Stomach (tissue), 9 donors: ENCODE results near the gene RHBDF1. TPM values are rescaled to one million over a fixed set of nuclear protein-coding genes. Genes with fewer than 3 reads are reported as not detected.

Experiments used
- DNase-seq, 2 donors: peaks; one replicate each; pipeline versions ENCODE4 v3.0.0 to v3.0.0-alpha.2; 2013 to 2019
- H3K27ac ChIP-seq, 5 donors: fragments of 200-600 bp in 4 of 5; sonication (generic) in 4 of 5; one replicate each; pipeline ENCODE4 v1.5.1; 2013 to 2019; ENCODE audit warnings: mild to moderate bottlenecking in 1 of 5, moderate library complexity in 1 of 5
- H3K27me3 ChIP-seq, 3 donors: fragments of 200-600 bp; sonication (generic); one replicate each; pipeline ENCODE4 v1.5.1; 2017 to 2019; ENCODE audit warnings: mixed run types in 1 of 3
- H3K36me3 ChIP-seq, 4 donors: fragments of 200-600 bp; sonication (generic); 1 replicate in 3 of 4; 2 replicates in 1 of 4; pipeline ENCODE4 v1.5.1; 2016 to 2019
- H3K4me1 ChIP-seq, 4 donors: fragments of 200-600 bp; sonication (generic); one replicate each; pipeline ENCODE4 v1.5.1; 2016 to 2019
- H3K4me3 ChIP-seq, 4 donors: fragments of 200-600 bp; sonication (generic) in 3 of 4; one replicate each; pipeline ENCODE4 v1.5.1; 2016 to 2019; ENCODE audit warnings: mild to moderate bottlenecking in 1 of 4
- H3K9me3 ChIP-seq, 4 donors: fragments of 200-600 bp; sonication (generic); one replicate each; pipeline ENCODE4 v1.5.1; 2016 to 2019
- EP300 ChIP-seq: sonication (generic); formaldehyde crosslinking; IDR thresholded peaks from one replicate; pipeline ENCODE4 v1.6.1; 2017; ENCODE audit warnings: antibody characterized with exemption
- POLR2A ChIP-seq, 4 donors: fragments of 450-650 bp; IDR thresholded peaks; one replicate each; pipeline ENCODE4 v1.6.1; 2016; ENCODE audit warnings: antibody characterized with exemption in 4 of 4, control low read depth in 2 of 4, mild to moderate bottlenecking in 1 of 4, moderate library complexity in 1 of 4
- POLR2AphosphoS5 ChIP-seq, 3 donors: sonication (generic); formaldehyde crosslinking; IDR thresholded peaks; one replicate each; pipeline ENCODE4 v1.6.1; 2016; ENCODE audit warnings: antibody characterized with exemption in 3 of 3
- WGBS, 5 donors: extraction: QIAGEN DNeasy Blood & Tissue Kit in 3 of 5; methylation state at CpG; one replicate each; pipeline versions ENCODE4 v1.1.5 to v1.1.7; 2013 to 2018; 5-methylcytosine and 5-hydroxymethylcytosine counted together
- intact Hi-C: fragments of 100-400 bp; cut with DNase I; formaldehyde crosslinking; loops from one replicate; pipeline ENCODE4 v1.15.1; 2023; ENCODE audit warnings: low total_unique reads
- polyA plus RNA-seq, 3 donors: library from polyadenylated mRNA; stranded (reverse); fragments of 200-250 nt; gene quantifications; one replicate each; pipeline ENCODE4 v1.2.3, GENCODE V29; 2013
- total RNA-seq, 5 donors: library from RNA; depleted of rRNA; stranded (reverse); fragments of >200 nt; gene quantifications; one replicate each; pipeline versions ENCODE4 v1.1.0 to v1.2.3, GENCODE V29; 2014 to 2016
- TF ChIP-seq, protein P1 (sequence below), 7 experiments: fragments of 450-650 bp in 4 of 7; fragments of 200-600 bp in 3 of 7; sonication (generic) in 3 of 7; IDR thresholded peaks; one replicate each; pipeline ENCODE4 v1.5.1; 2016 to 2019; ENCODE audit warnings: antibody characterized with exemption in 7 of 7, control low read depth in 2 of 7, mild to moderate bottlenecking in 1 of 7
- donor health status: healthy with polysubstance abuse.
- donor health status: Bipolar disorder and iron deficiency.
- donor health status: healthy.

The RHBDF1 gene
- total and polyA plus RNA-seq, 8 donors: 10.2 to 185 (median 28.9) TPM

GRCh38 chr16:101586-101985, 29.2 kb upstream of the RHBDF1 start:
- intact Hi-C loops: no loop called here
- WGBS, 5 donors: 84 to 96% (median 90%) methylated on average over 6 of the region's 6 CpGs
- Histone ChIP-seq H3K27me3 (no peaks in the 10 kb centered on the region), H3K27ac (peak overlapping the region in 4 of 5 donors; percentile 11 to 57 (median 32)), H3K4me1 (peaks cover 0 to 24% (median 14%) of the 10 kb centered on the region in 4 donors), H3K4me3 (no peak overlapping the region), H3K9me3 (no peaks in the 10 kb centered on the region), H3K36me3 (peaks cover 7 to 57% (median 49%) of the 10 kb centered on the region in 4 donors)
- TF ChIP-seq, protein P1, sequence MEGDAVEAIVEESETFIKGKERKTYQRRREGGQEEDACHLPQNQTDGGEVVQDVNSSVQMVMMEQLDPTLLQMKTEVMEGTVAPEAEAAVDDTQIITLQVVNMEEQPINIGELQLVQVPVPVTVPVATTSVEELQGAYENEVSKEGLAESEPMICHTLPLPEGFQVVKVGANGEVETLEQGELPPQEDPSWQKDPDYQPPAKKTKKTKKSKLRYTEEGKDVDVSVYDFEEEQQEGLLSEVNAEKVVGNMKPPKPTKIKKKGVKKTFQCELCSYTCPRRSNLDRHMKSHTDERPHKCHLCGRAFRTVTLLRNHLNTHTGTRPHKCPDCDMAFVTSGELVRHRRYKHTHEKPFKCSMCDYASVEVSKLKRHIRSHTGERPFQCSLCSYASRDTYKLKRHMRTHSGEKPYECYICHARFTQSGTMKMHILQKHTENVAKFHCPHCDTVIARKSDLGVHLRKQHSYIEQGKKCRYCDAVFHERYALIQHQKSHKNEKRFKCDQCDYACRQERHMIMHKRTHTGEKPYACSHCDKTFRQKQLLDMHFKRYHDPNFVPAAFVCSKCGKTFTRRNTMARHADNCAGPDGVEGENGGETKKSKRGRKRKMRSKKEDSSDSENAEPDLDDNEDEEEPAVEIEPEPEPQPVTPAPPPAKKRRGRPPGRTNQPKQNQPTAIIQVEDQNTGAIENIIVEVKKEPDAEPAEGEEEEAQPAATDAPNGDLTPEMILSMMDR (IDR thresholded peaks at IDR 0.05): no peak
- TF ChIP-seq POLR2AphosphoS5 (IDR thresholded peaks at IDR 0.05) (no peak), EP300 (no peak), POLR2A (IDR thresholded peaks at IDR 0.05) (no peak)
- no peak for DNase-seq

GRCh38 chr16:100989-101388, 28.6 kb upstream of the RHBDF1 start:
- DNase-seq: no peak
- peaks cover 7 to 54% (median 47%) of the 10 kb centered on the region in 4 donors for H3K36me3 ChIP-seq
- intact Hi-C loops: no loop called here
- no peaks in the 10 kb centered on the region for H3K27me3 ChIP-seq
- TF ChIP-seq EP300 (no peak), POLR2A (IDR thresholded peaks at IDR 0.05) (no peak), POLR2AphosphoS5 (IDR thresholded peaks at IDR 0.05) (no peak)
- TF ChIP-seq, protein P1 (IDR thresholded peaks at IDR 0.05): no peak
- H3K27ac ChIP-seq: peak overlapping the region in 2 of 5 donors; percentile 11 to 57
- peaks cover 0 to 24% (median 15%) of the 10 kb centered on the region in 4 donors for H3K4me1 ChIP-seq
- 82 to 90% (median 89%) methylated on average over 4 to 5 of the region's 5 CpGs for WGBS, 5 donors
- no peak overlapping the region for H3K4me3 ChIP-seq
- H3K9me3 ChIP-seq: no peaks in the 10 kb centered on the region

DNA sequence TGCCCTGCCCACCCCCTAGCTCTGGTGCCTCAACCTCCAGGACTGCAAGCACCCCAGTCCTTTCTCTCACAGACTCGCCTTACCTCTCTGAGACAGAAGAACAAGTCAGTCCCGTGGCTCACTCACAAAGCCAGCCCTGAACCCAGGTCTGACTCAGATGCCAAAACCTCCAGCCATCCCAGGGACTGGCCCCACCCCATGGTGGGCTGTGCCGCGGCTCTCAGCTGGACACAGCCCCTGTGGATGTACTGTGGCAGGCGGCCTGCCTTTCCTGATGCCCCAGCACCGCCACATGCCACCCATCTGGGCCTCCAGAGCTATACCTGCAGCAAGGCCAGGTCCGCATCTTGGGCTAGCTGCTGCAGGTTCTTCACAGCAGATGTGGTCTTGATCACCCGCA, 25.4 kb upstream of the RHBDF1 start:
- TF ChIP-seq EP300 (no peak), POLR2A (IDR thresholded peaks at IDR 0.05) (no peak), POLR2AphosphoS5 (IDR thresholded peaks at IDR 0.05) (no peak)
- TF ChIP-seq, protein P1 (IDR thresholded peaks at IDR 0.05): no peak
- Histone ChIP-seq H3K27me3 (no peaks in the 10 kb centered on the region), H3K27ac (no peak overlapping the region), H3K4me1 (peaks cover 0 to 24% (median 14%) of the 10 kb centered on the region in 4 donors), H3K9me3 (no peaks in the 10 kb centered on the region), H3K36me3 (peaks cover 4 to 36% (median 29%) of the 10 kb centered on the region in 4 donors), H3K4me3 (no peak overlapping the region)
- no peak for DNase-seq
- intact Hi-C loops: loop anchor here (2.0 kb wide), 1 partner anchor 29 kb away; no protein-coding TSS in a partner anchor
- WGBS, 5 donors: 87 to 98% (median 92%) methylated on average over 7 to 8 of the region's 8 CpGs

GRCh38 chr16:96935-97381, 24.5 kb upstream of the RHBDF1 start:
- Histone ChIP-seq H3K4me3 (no peak overlapping the region), H3K4me1 (peaks cover 0 to 21% (median 10%) of the 10 kb centered on the region in 4 donors), H3K27me3 (no peaks in the 10 kb centered on the region), H3K36me3 (peaks cover 4 to 39% (median 32%) of the 10 kb centered on the region in 4 donors), H3K27ac (no peak overlapping the region), H3K9me3 (no peaks in the 10 kb centered on the region)
- DNase-seq: peak; percentile 92 to 95
- intact Hi-C loops: loop anchor here (2.0 kb wide), 1 partner anchor 28 kb away; no protein-coding TSS in a partner anchor
- TF ChIP-seq POLR2A (IDR thresholded peaks at IDR 0.05): no peak
- TF ChIP-seq, protein P1 (IDR thresholded peaks at IDR 0.05): peak in 6 of 7 experiments; percentile 94 to 100 (median 98)
- peak in 2 of 3 donors; percentile 13 to 90 for TF ChIP-seq POLR2AphosphoS5 (IDR thresholded peaks at IDR 0.05)
- WGBS, 5 donors: 5 to 14% (median 7%) methylated on average over 10 to 11 of the region's 11 CpGs
